Measurements from ENCODE around the gene PYROXD2. TPM values are rescaled to one million over a fixed set of nuclear protein-coding genes. Genes with fewer than 3 reads are reported as not detected.

Gene PYROXD2
- 7.1 TPM for total RNA-seq

GRCh38 chr10:98414932-98415730 is at the start of gene PYROXD2:
Gene PYROXD2, minus strand, starts transcription at chr10:98415182. Its CDS starts 47 bp downstream, at chr10:98415135.
- peak in 1 of 2 donors; percentile 93 for DNase-seq (ENCODE audit: extremely low spot score in 2 of 2)
- Histone ChIP-seq H3K36me3 (peaks cover 4 to 27% of the 10 kb centered on the region in 2 donors), H3K27ac (peak within 1 kb of the TSS; percentile 83), H3K4me1 (peaks cover 46% of the 10 kb centered on the region), H3K4me3 (peak within 1 kb of the TSS; percentile 57 to 64), H3K27me3 (no peaks in the 10 kb centered on the region), H3K9me3 (no peaks in the 10 kb centered on the region)
- intact Hi-C loops (cut with DNase I): no loop called here
- peak in 1 of 2 donors; percentile 51 for TF ChIP-seq POLR2A (IDR thresholded peaks at IDR 0.05)
- peak; percentile 54 to 90 for TF ChIP-seq POLR2AphosphoS5 (IDR thresholded peaks at IDR 0.05; ENCODE audit: insufficient read depth in 1 of 2, low read depth in 1 of 2)
- TF ChIP-seq CTCF (IDR thresholded peaks at IDR 0.05): no peak

GRCh38 chr10:98463976-98464754 is 49.2 kb upstream of the PYROXD2 start:
- no peaks in the 10 kb centered on the region for H3K9me3 ChIP-seq
- no peaks in the 10 kb centered on the region for H3K27me3 ChIP-seq
- no peak for DNase-seq (ENCODE audit: extremely low spot score in 2 of 2)
- no peak overlapping the region for H3K4me3 ChIP-seq
- intact Hi-C loops (cut with DNase I): loop anchor here (10.0 kb wide), 1 partner anchor 781 kb away; no protein-coding TSS in a partner anchor
- H3K4me1 ChIP-seq: peaks cover 19% of the 10 kb centered on the region
- no peak for TF ChIP-seq CTCF (IDR thresholded peaks at IDR 0.05)
- H3K36me3 ChIP-seq: no peaks in the 10 kb centered on the region
- H3K27ac ChIP-seq: peak overlapping the region; percentile 10

- Histone ChIP-seq H3K4me1 (peaks cover 10% of the 10 kb centered on the region), H3K27me3 (no peaks in the 10 kb centered on the region), H3K27ac (no peak overlapping the region), H3K36me3 (no peaks in the 10 kb centered on the region), H3K4me3 (no peak overlapping the region), H3K9me3 (no peaks in the 10 kb centered on the region)
- no peak for DNase-seq (ENCODE audit: extremely low spot score in 2 of 2)
- TF ChIP-seq CTCF (IDR thresholded peaks at IDR 0.05) (no peak), POLR2AphosphoS5 (IDR thresholded peaks at IDR 0.05; ENCODE audit: insufficient read depth in 1 of 2, low read depth in 1 of 2) (no peak), POLR2A (IDR thresholded peaks at IDR 0.05) (no peak)
- intact Hi-C loops (cut with DNase I): loop anchor here (10.0 kb wide), 1 partner anchor 782 kb away; no protein-coding TSS in a partner anchor
Measured at GRCh38 chr10:98463016-98463415, 48.0 kb upstream of the PYROXD2 start.

- DNase-seq (ENCODE audit: extremely low spot score in 2 of 2): no peak
- no peaks in the 10 kb centered on the region for H3K4me1 ChIP-seq
- H3K9me3 ChIP-seq: no peaks in the 10 kb centered on the region
- TF ChIP-seq CTCF (IDR thresholded peaks at IDR 0.05) (no peak), POLR2AphosphoS5 (IDR thresholded peaks at IDR 0.05; ENCODE audit: insufficient read depth in 1 of 2, low read depth in 1 of 2) (no peak), POLR2A (IDR thresholded peaks at IDR 0.05) (no peak)
- no peaks in the 10 kb centered on the region for H3K27me3 ChIP-seq
- no peak overlapping the region for H3K4me3 ChIP-seq
- no peak overlapping the region for H3K27ac ChIP-seq
- no peaks in the 10 kb centered on the region for H3K36me3 ChIP-seq
- intact Hi-C loops (cut with DNase I): loop anchor here (10.0 kb wide), 1 partner anchor 783 kb away; no protein-coding TSS in a partner anchor
Measured at GRCh38 chr10:98461500-98461842, 46.5 kb upstream of the PYROXD2 start.
